T-helper 2 cell treated with Interferon-gamma antibody and Interleukin-4, amounts not matched to agents 100 ng/mL and 5 ng/mL, for 36 hours (primary cell): ENCODE results near the gene BICRAL. TPM values are rescaled to one million over a fixed set of nuclear protein-coding genes. Genes with fewer than 3 reads are reported as not detected.
"Not testable (repeated sequence)": the region's sequence is repeated elsewhere in the genome, so short reads cannot be mapped to it uniquely, and the experiment has no call there.

ENCODE experiments used
- intact Hi-C: fragments of 100-400 bp; cut with micrococcal nuclease; formaldehyde crosslinking; loops from one replicate; pipeline ENCODE4 v1.15.1; 2023
- total RNA-seq: library from RNA; stranded (reverse); gene quantifications from 2 replicates; pipeline ENCODE4 v1.2.3, GENCODE V29; 2022

Gene BICRAL
- total RNA-seq, 1 donor from 2014 or later: 22.3 TPM

DNA sequence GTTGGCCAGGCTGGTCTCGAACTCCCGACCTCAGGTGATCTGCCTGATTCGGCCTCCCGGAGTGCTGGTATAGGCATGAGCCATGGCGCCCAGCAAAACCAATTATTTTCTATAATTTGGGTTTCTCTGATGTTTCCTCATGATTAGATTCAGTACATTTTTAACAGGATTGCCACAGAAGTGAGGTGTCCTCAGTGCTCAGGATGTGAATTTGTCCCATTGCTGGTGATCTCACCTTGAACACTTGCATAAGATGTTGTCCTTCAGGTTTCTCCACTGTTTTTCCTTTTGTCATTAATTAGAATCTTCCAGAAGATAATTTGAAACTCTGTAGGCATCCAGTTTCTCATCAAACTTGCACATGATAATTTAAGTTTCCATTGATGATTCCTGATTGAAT lies 52.2 kb downstream of the BICRAL start:
- intact Hi-C loops: no loop called here

DNA sequence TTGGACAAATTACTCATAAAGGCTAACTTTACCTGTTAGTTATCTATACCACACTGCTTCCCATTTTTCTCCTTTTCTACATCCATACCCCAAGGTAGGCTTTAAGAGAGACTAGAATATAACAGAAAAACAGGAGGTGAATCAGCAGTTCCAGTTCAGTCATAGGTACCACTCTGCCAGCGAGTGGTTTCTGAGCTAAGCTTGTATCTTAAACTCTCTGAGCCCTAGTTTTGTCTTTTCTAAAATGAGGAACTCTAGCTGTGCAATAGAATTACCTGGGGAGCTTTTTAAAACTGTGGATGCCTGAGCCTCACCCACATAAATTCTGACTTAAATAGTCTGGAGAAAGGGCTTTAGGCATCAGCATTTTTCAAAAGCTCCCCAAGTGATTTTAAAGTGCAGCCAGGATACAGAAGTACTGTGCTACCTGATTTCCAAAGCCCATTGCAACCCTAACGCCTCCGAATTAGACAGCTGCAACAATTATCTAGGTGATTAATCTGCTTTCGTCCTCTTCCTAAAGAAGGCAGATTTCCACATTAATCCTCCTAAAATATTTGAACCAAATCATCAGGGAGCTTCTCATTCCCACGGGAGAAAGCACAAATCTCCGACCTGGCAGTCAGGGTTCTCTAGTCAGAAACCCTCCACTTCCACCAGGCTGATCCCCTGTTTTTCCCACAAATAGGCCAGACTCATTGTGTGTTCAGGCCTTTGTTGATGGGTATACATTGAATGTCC lies 60.2 kb downstream of the BICRAL start:
- intact Hi-C loops: no loop called here

DNA sequence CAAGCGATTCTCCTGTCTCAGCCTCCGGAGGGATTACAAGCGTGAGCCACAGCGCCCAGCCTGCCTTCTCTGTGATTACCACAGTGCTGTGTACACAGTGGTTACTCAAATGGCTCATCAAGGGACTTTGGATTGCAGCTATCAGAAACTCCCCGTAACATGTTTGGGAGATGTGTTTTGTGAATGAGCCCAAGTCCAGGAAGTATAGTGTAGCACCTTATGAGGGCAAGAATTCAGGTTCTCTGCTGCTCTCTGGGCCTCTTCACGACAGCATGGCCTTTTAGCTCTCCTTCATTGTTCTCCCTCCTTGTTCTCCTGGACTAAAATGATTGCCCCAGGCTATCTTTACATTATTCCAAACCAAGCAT lies 63.5 kb downstream of the BICRAL start:
- intact Hi-C loops: no loop called here

DNA sequence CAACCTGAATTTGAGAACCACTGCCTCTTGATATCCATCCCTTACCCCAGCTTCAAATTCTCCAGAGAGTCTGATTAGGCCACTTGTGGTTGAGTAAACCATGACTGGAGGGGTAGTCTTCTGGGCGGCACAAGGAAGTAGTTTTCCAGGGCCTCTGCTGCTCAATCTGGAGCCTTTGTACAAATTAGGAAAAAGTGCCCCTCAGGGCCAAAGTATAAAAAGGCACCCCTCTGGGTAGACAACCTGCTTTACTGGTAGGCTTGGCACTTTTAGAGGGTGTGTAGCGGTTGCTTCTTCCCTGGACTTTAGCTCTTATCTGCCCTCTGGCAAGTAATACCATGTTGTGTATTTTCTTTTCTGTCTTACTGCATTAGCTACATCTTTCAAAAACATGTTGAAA lies 64.7 kb downstream of the BICRAL start:
- intact Hi-C loops: no loop called here

DNA sequence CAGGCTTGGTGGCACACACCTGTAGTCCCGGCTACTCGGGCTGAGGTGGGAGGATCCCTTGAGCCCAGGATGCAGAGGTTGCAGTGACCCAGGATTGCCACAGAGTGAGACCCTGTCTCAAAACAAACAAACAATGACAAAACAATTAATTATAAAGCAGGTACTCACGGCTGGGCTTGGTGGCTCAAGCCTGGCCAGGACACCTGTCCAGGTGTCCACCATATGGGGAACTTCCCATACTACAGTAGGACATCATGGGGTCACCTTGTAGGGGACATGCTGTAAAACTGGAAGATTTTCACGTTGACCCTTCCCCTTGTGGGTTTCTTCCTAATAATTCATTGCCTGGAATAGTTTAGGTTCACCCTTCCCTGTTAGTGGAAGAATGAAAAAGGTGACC lies 66.8 kb downstream of the BICRAL start:
- intact Hi-C loops: no loop called here

DNA sequence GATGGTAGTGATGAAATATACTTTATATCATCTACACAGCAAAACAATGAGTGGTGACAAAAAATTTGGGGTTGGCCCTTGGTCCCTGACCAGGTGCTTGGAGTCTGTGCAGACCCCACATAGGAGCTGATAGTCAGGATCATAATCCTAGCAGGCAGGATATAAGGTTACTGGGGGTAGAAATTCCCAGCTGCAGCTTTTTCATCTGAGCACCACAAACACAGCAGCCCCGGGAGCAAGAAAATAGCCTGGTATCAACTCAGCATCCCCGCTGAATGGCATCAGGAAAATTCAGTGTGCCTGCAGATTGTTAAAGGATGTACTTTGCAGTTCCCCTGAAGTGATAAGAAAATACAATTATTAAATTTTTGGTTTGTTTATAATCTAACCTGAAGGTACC lies 69.7 kb downstream of the BICRAL start:
- intact Hi-C loops: no loop called here

DNA sequence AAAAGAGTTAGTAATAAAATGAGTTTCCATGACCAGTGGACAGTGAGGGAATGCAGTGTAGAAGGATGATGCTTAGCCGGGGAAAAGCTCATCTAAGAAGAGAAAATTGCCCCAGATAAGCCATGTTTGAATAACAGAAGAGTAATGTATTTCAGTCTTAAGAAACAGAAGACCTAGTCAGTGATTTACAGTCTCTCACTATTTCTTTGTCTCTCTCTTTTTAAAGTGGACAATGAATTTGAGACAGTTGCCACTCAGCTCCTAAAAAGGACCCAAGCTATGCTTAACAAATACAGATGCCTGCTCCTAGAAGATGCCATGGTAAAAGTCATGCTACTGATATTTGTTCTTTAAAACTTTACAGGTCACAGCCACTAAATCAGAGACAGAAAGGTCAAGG lies 78.2 kb downstream of the BICRAL start:
- intact Hi-C loops: no loop called here

DNA sequence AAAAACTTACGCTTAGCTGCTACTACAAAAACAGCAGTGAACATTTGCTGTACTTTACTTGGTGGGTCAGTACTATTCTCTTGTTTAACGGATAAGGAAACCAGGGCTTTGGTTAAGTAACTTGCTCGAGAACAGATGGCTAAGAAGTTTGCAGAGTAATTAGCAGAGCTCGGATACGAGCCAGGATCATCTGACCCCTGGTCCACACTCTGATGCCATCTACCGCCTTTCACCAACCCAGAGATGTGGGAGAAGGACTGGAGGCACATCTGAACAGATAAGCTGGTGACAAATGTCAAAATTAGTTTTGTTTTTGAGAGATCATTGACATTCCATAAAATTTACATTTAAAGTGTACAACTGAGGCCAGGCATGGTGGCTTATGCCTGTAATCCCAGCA lies 78.6 kb downstream of the BICRAL start:
- intact Hi-C loops: no loop called here

DNA sequence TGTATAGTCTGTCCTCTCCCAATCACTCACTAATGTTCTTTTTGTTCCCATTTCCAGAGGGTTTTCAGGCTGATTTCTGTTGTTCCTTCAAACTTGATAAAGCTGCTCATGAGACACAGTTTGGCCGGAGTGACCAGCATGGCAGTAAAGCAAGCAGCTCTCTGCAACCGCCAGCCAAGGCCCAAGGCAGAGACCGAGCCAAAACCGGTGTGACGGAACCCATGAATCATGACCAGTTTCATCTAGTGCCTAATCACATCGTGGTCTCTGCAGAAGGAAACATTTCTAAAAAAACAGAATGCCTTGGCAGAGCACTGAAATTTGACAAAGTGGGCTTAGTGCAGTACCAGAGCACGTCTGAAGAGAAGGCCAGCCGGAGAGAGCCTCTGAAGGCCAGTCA lies 82.8 kb downstream of the BICRAL start:
- intact Hi-C loops: no loop called here

DNA sequence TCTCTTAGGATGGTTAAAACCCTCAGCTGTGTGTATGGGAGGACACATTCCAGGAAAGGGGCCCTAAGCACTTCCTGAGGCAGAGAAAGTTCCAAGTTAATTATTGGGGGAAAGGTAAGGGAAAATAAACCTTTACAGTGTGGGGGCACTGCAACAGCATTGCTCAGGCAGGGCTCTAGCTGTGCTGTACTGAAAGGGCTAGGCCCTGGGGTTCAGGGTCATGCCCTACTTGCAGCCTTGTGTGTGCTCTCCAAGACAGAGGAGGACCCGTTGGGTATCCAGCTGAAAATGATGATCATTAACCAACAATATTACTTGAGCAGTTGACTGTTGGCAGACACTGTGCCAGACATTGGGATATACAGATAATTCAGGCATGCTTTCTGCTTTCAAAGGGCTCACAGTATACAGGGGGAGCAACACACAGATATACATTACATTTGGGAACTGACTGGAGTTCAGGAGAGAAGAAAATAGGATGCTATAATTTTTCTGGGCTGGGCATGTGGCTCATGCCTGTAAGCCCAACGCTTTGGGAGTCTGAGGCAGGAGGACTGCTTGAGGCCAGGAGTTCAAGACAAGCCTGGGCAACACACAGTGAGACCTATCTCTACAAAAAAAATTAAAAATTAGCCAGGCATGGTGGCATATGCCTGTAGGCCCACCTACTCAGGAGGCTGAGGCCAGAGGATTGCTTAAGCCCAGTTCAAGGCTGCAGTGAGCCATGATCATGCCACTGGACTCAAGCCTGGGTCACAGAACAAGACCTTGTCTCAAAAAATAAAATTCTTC lies 88.5 kb downstream of the BICRAL start:
- intact Hi-C loops: no loop called here

DNA sequence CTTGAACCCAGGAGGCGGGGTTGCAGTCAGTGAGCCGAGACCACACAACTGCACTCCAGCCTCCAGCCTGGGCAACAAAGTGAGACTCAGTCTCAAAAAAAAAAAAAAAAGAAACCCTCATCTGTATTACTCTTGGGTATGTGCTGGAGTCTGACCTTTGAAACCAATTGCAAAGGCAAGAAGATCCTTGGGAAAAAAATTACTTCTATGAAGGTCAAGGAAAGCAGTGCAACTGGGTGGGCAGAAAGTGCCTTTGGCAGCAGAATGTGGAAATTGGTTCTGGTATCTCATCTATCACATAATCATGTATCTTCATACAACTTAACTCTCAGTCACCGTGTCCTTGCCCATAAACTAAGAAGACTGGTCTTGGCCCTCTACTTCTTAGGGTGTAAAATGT lies 89.9 kb downstream of the BICRAL start:
- intact Hi-C loops: no loop called here

DNA sequence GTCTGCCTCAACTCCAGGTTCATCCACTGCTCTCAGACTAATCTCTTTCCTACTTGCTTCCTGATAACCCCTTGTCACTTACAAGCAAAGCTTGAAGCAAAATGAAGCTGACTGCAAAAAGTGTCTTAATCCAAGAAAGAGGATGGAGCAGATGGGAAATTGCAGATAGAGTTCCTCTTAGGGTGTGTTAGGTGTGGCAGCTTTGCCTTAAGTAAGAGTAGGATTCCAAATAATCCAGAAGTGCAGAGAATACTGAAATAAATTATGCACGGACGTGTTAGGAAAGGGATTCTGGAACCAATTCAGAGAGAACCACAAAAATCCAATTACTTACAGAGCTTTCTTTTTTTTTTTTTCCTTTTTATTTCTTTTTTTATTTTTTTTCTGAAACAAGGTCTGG lies 91.5 kb downstream of the BICRAL start:
- intact Hi-C loops: no loop called here

DNA sequence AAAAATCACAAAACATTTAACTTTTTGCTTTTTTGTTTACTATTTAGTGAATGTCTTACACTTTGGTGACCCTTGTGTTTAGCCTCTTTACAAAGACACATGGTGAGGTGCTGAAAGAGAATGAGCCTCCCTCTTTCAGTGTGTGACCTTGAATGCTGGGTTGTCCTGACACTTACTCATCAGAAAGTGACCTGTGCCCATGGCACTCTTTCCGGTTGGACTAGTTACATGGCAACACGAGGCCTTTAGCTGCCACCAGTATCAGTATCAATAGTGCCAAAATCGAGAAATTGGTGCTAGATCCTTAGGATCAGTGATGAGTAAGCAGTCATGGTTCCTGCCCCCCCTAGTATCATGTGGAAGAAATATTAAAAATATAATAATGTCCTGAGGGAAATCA lies 95.8 kb downstream of the BICRAL start:
- intact Hi-C loops: loop anchor here (1.0 to 5.0 kb wide), 2 partner anchors 216 to 825 kb away; partner anchors contain the start of gene TAF8

DNA sequence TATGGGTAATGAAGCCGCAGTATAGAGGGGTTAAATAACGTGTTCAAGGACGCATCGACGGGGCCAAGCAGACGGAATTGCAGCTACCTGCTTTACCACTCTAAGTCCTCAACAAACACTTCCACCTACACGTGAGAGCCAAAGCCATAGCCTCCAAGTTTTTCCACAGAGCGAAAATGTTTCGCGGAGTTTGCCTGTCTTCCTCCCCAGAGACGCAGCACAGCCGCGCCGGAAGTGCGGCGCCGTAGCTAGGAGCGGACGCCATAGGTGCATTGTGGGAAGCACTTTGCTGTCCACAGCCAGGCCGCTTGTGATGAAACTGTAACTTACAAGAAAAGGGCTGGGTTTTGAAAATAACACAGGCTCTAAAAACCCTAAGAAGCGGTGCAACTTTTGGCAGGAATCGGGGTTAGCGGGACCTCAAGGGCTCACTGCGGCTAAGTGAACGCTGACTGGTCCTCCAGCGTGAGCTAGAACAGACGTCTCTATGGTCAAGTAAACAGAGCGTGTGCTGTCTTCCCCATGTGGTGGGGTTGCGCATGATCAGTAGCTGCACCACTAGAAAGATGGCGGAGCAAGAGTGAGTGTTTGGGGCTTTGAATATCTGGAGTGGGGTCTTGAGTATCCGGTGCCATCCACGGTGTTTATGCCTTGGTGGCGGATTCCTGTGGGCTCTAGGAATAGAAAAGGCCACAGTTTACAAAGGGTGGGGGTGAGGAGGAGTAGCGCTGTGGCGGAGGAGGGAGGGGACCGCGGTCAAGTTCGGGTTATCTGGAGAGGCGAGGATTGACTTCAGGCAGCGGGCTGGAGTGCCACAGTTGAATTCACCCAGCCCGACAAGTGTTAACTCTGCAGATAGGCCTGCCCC lies 97.8 kb downstream of the BICRAL start, which contains the start of gene RPL7L1:
TSS of gene RPL7L1 (plus strand) at position 245 of the 868 bp plus-strand sequence. CDS start at position 540, 295 bp downstream.
- intact Hi-C loops: loop anchor here (1.0 to 5.0 kb wide), 8 partner anchors 11 to 827 kb away; partner anchors contain the start of genes KLHDC3, TAF8 and TBCC

DNA sequence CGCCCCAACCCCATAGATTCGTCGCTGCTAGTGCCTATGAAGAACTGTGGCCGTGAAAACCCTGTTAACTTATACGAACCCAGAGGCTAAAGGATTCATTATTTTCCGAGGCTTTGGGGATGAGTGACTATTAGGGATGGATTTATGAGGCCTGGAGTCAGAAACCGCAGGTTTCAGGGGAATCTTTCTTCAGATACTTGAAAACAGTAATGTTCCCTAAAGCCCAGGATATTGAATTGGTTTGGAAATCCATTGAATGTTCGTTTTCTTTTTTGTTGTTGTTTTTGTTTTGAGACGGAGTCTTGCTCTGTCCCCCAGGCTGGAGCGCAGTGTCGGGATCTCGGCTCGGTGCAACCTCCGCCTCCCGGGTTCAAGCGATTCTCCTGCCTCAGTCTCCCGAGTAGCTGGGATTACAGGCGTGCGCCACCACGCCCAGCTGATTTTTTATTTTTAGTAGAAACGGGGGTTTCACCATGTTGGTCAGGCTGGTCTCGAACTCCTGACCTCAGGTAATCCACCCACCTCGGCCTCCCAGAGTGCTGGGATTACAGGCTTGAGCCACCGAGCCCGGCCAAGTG lies 98.5 kb downstream of the BICRAL start:
- intact Hi-C loops: not testable (repeated sequence)

DNA sequence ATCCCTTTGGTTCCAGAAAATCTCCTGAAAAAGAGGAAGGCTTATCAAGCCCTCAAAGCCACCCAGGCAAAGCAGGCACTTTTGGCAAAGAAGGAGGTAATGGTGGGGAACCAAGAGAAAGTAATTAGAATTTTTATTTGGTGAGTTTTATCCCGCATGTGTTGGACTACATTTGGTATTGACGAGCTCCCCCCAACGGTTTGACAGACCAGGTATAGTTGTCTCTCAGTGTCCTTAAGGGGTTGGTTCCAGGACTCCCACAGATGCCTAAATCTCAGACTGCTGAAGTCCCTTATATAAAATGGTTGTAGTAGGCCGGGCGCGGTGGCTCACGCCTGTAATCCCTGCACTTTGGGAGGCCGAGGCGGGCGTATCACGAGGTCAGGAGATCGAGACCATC lies 99.0 kb downstream of the BICRAL start:
- intact Hi-C loops: not testable (repeated sequence)

DNA sequence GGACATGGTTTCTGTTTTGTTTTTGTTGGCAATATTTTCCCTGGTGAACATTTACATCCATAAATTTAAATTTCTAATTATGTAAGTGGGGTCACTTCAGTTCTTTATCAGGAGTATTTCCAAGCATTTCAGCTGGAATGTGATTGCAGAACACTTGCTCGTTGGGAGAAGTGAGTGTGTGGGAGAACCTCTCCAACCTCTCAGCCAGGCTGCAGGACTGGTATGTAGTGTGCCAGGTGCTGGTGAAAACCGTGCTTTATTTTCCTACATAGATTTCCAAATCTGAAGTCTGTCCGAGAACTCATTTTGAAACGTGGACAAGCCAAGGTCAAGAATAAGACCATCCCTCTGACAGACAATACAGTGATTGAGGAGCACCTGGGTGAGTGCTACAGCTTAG lies 103.8 kb downstream of the BICRAL start:
- intact Hi-C loops: no loop called here

DNA sequence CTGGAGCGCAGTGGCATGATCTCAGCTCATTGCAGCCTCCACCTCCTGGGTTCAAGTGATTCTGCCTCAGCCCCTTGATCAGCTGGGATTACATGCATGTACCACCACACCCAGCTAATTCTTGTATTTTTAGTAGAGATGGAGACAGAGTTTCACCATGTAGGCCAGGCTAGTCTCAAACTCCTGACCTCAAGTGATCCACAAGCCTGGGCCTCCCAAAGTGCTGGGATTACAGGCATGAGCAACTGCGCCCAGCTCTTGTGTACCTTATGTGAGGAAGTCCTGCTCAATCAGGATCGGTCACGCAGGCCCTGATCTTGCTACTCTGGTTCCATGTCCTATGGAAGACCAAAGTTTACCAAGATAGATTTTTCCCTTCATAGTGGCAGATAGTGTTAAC lies 106.3 kb downstream of the BICRAL start:
- intact Hi-C loops: not testable (repeated sequence)

DNA sequence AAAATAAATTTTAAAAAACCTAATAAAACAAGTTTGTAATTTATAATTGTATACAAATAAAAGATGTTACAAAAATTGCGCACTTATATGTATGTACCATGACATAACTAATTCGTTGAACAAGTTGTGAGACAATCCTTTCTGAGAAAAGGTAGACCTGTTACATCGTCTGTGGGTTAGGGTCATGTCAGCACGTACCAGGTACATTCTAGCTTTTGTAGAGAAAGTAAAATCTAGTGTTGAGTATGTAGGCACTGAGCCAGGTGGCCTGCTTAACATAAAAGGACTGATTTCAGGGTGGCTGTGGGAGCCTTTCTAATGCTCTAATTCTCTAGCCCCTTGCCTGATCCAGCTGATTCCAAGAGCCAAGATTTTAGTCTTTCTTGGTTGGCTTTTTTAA lies 108.0 kb downstream of the BICRAL start:
- intact Hi-C loops: loop anchor here (1.0 to 5.0 kb wide), 4 partner anchors 9 to 163 kb away; partner anchors contain the start of genes RPL7L1 and TBCC

DNA sequence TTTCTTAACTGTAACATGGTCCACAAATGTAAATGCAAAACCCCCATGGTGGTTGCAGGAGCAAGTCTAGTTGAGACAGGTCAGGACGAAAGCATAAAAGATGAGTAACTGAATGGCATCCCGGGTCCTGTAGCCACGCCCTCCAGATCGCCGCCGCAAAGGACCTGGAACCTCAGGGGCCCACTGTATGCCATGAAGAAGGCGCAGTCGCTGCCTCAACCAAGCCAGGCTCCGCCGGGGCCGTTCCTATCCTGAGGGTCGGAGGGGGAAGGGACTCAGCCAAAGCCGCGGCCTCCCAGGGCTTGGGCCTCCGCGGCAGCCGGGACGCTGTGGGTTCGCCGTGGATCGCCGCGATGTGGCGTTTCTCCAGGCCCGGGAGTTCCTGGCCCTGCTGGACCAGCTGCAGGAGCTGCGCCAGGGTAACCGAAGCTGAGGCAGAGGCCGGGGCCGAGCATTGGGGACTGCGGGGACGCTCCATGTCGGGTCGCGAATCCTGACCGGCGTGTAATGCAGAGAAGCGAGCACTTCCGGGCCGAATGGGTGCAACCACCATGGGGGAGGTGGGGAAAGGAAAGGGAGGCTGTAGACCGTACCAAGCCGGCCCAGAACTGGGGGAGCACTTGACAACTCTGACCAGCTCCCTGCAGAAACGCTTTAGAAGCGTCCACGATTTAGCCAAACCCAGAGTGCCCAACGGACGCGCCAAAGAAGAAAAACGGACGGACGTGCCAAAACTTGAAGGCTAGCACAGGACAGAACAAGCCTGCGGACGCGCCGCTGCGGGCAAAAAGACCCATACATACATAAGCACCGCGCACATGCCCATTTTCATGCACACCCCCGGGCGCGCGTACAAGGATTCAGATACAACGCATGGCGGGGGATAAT lies 108.7 kb downstream of the BICRAL start:
- intact Hi-C loops: loop anchor here (1.0 to 5.0 kb wide), 4 partner anchors 9 to 163 kb away; partner anchors contain the start of genes RPL7L1 and TBCC
